HCT116 (cell line): ENCODE results near the gene GTF3C2. TPM values are rescaled to one million over a fixed set of nuclear protein-coding genes. Genes with fewer than 3 reads are reported as not detected.

Experiments used
- ATAC-seq: fragments of 200-7000 bp; cut with Tn5 transposase; 2 replicates; pipeline ENCODE4 v1.9.1; 2020; ENCODE audit warnings: mild to moderate bottlenecking, moderate library complexity
- BruUV-seq: library from RNA; stranded (reverse); fragments of 400-500 nt; replicated peaks from 2 replicates; lab custom pipeline; 2021; lab: Mats Ljungman, UMichigan
- CTCF ChIA-PET: fragments of 300-600 bp; sonication (Branson Sonifier 250); formaldehyde crosslinking; loops from one replicate; lab custom pipeline; 2021; ENCODE audit warnings: antibody characterized with exemption; lab: Charles Lee
- POLR2A ChIA-PET: fragments of 300-600, 350-600 bp; sonication (Branson Sonifier 250); formaldehyde crosslinking; loops from one replicate; lab custom pipeline; 2021; ENCODE audit warnings: antibody characterized with exemption; lab: Charles Lee
- RAD21 ChIA-PET, 2 experiments: fragments of 300-600 bp; sonication (Branson Sonifier 250); formaldehyde crosslinking; loops; one replicate each; lab custom pipeline; 2023; ENCODE audit warnings: low total read pairs in 2 of 2; ENCODE audit not compliant: uncharacterized antibody in 2 of 2, unreplicated experiment in 2 of 2, low non-redundant PET in 1 of 2; lab: Charles Lee
- DNase-seq: peaks from one replicate; pipeline ENCODE4 v3.0.0-alpha.2; 2010; ENCODE audit warnings: low read depth, low spot score
- H2AFZ ChIP-seq: fragments of 200-600 bp; shearing (Covaris generic), sonication (generic); 2 replicates; pipeline ENCODE4 v1.6.1; 2017; ENCODE audit warnings: low read depth, mixed run types, mixed read lengths, antibody characterized with exemption, low read length; ENCODE audit not compliant: poor library complexity, severe bottlenecking
- H3K27ac ChIP-seq: 2 replicates; pipeline ENCODE4 v1.5.1; 2012; ENCODE audit warnings: low read depth, low read length
- H3K27me3 ChIP-seq: fragments of 200-600 bp; sonication (generic); 2 replicates; pipeline ENCODE4 v1.6.1; 2016; ENCODE audit warnings: mixed run types, low read length, mixed read lengths; ENCODE audit not compliant: insufficient read depth
- H3K36me3 ChIP-seq, 2 experiments: fragments of 200-500 bp in 1 of 2; fragments of 200-600 bp in 1 of 2; sonication (Bioruptor generic) in 1 of 2; sonication (generic) in 1 of 2; 2 replicates each; pipeline versions ENCODE4 v1.5.1 to v1.6.1; 2014 to 2016; ENCODE audit warnings: low read length in 2 of 2, inconsistent platforms in 1 of 2, mixed read lengths in 1 of 2, mixed run types in 1 of 2; ENCODE audit not compliant: insufficient read depth in 2 of 2, control insufficient read depth in 1 of 2
- H3K4me1 ChIP-seq, 2 experiments: fragments of 200-600 bp in 1 of 2; sonication (generic) in 1 of 2; 2 replicates each; pipeline versions ENCODE4 v1.5.1 to v1.6.1; 2012 to 2017; ENCODE audit warnings: low read length in 2 of 2, inconsistent platforms in 1 of 2, mild to moderate bottlenecking in 1 of 2, mixed read lengths in 1 of 2, mixed run types in 1 of 2, moderate library complexity in 1 of 2; ENCODE audit not compliant: insufficient read depth in 2 of 2, control insufficient read depth in 1 of 2
- H3K4me2 ChIP-seq: fragments of 200-600 bp; sonication (generic); 2 replicates; pipeline ENCODE4 v1.6.1; 2017; ENCODE audit warnings: mixed run types, low read length, mixed read lengths
- H3K4me3 ChIP-seq, 2 experiments: fragments of 200-600 bp in 1 of 2; sonication (generic) in 1 of 2; replicated peaks in 1 of 2; 2 replicates each; pipeline ENCODE4 v1.5.1; 2011 to 2016; ENCODE audit warnings: low read length in 2 of 2, control low read depth in 1 of 2, low read depth in 1 of 2, mild to moderate bottlenecking in 1 of 2, mixed read lengths in 1 of 2, mixed run types in 1 of 2
- H3K79me2 ChIP-seq: fragments of 200-600 bp; sonication (generic); 2 replicates; pipeline ENCODE4 v1.6.1; 2017; ENCODE audit warnings: mild to moderate bottlenecking, mixed run types, low read length, moderate library complexity, mixed read lengths; ENCODE audit not compliant: insufficient read depth
- H3K9ac ChIP-seq: fragments of 200-600 bp; sonication (generic); 2 replicates; pipeline ENCODE4 v1.6.1; 2016; ENCODE audit warnings: low read length, mixed read lengths
- H3K9me2 ChIP-seq: fragments of 200-600 bp; sonication (generic), shearing (Covaris generic); 2 replicates; pipeline ENCODE4 v1.6.1; 2017; ENCODE audit warnings: mixed run types, mild to moderate bottlenecking, moderate library complexity; ENCODE audit not compliant: insufficient read depth
- H3K9me3 ChIP-seq, 2 experiments: fragments of 200-500 bp in 1 of 2; fragments of 200-600 bp in 1 of 2; sonication (Bioruptor generic) in 1 of 2; sonication (generic) in 1 of 2; 2 replicates each; pipeline ENCODE4 v1.6.1; 2014 to 2017; ENCODE audit warnings: low read length in 2 of 2, mixed read lengths in 2 of 2, inconsistent platforms in 1 of 2, low read depth in 1 of 2, mild to moderate bottlenecking in 1 of 2, mixed run types in 1 of 2, moderate library complexity in 1 of 2; ENCODE audit not compliant: control insufficient read depth in 1 of 2, insufficient read depth in 1 of 2
- H4K20me1 ChIP-seq: fragments of 200-600 bp; sonication (generic), shearing (Covaris generic); 2 replicates; pipeline ENCODE4 v1.6.1; 2017; ENCODE audit warnings: mixed run types, mild to moderate bottlenecking, moderate library complexity; ENCODE audit not compliant: insufficient read depth
- CBX3 ChIP-seq: IDR thresholded peaks from 2 replicates; pipeline ENCODE4 v1.6.1; 2012; ENCODE audit warnings: low read depth
- CTCF ChIP-seq, 3 experiments: fragments of 200-600 bp in 1 of 3; sonication (generic) in 1 of 3; IDR thresholded peaks in 2 of 3; conservative IDR thresholded peaks in 1 of 3; 2 replicates each; pipeline ENCODE4 v1.5.1; 2012 to 2017; ENCODE audit warnings: low read depth in 2 of 3, low read length in 2 of 3, antibody characterized with exemption in 1 of 3, borderline replicate concordance in 1 of 3, control low read depth in 1 of 3, mild to moderate bottlenecking in 1 of 3, mixed read lengths in 1 of 3, mixed run types in 1 of 3, moderate library complexity in 1 of 3; ENCODE audit not compliant: insufficient read depth in 1 of 3
- ELF1 ChIP-seq: IDR thresholded peaks from 2 replicates; pipeline ENCODE4 v1.6.1; 2012; ENCODE audit warnings: low read depth, borderline replicate concordance
- EZH2phosphoT487 ChIP-seq: fragments of 200-600 bp; IDR thresholded peaks from 2 replicates; pipeline ENCODE4 v1.6.1; 2018; ENCODE audit warnings: antibody characterized with exemption, borderline replicate concordance
- POLR2A ChIP-seq: IDR thresholded peaks from 2 replicates; pipeline ENCODE4 v1.7.0; 2011; ENCODE audit warnings: borderline replicate concordance; ENCODE audit not compliant: insufficient read depth, insufficient read length; ENCODE audit errors: extremely low read depth
- POLR2AphosphoS5 ChIP-seq: IDR thresholded peaks from 2 replicates; pipeline ENCODE4 v1.6.1; 2011; ENCODE audit warnings: mild to moderate bottlenecking, low read depth, low read length, moderate library complexity
- REST ChIP-seq: IDR thresholded peaks from 2 replicates; pipeline ENCODE4 v1.6.1; 2012; ENCODE audit warnings: low read depth
- SP1 ChIP-seq: IDR thresholded peaks from 2 replicates; pipeline ENCODE4 v1.6.1; 2012; ENCODE audit warnings: low read depth
- YY1 ChIP-seq: IDR thresholded peaks from 2 replicates; pipeline ENCODE4 v1.6.1; 2011; ENCODE audit warnings: low read length, low read depth, moderate library complexity, mild to moderate bottlenecking; ENCODE audit not compliant: insufficient replicate concordance; ENCODE audit errors: extremely low read depth
- ZBTB33 ChIP-seq: IDR thresholded peaks from 2 replicates; pipeline ENCODE4 v1.6.1; 2011; ENCODE audit warnings: mild to moderate bottlenecking, low read length, moderate library complexity; ENCODE audit not compliant: insufficient replicate concordance; ENCODE audit errors: extremely low read depth
- ZNF274 ChIP-seq: fragments of 200-500 bp; sonication (Bioruptor generic); IDR thresholded peaks from 2 replicates; pipeline ENCODE4 v1.6.1; 2014; ENCODE audit warnings: mild to moderate bottlenecking, low read depth, low read length, inconsistent platforms
- intact Hi-C: fragments of 100-400 bp; cut with micrococcal nuclease; formaldehyde crosslinking; loops from 2 replicates; pipeline ENCODE4 v1.10.0; 2022
- total RNA-seq: library from RNA; stranded (reverse); gene quantifications from one replicate; pipeline ENCODE4 v1.2.1, GENCODE V29; 2021; ENCODE audit not compliant: unreplicated experiment

GTF3C2 gene
- total RNA-seq, 1 experiment from 2014 or later: 88.2 TPM

- intact Hi-C loops: no loop called here
- ChIA-PET CTCF (no interaction called here), POLR2A (no interaction called here), RAD21 (no interaction called here)
- no peak overlapping the region for H3K9ac ChIP-seq
- H2AFZ ChIP-seq: no peak overlapping the region
- peaks cover 44% of the 10 kb centered on the region for H3K79me2 ChIP-seq
- peaks cover 7 to 34% of the 10 kb centered on the region in 2 experiments; a peak in 3 of 4 replicates for H3K4me1 ChIP-seq
- BruUV-seq: no TSS peak
- H3K9me3 ChIP-seq: no peaks in the 10 kb centered on the region
- no peaks in the 10 kb centered on the region for H4K20me1 ChIP-seq
- H3K27me3 ChIP-seq: no peaks in the 10 kb centered on the region
- H3K9me2 ChIP-seq: no peaks in the 10 kb centered on the region
- ATAC-seq: no peak
- H3K4me3 ChIP-seq: no peak overlapping the region
- no peak overlapping the region for H3K27ac ChIP-seq
- peaks cover 19 to 45% of the 10 kb centered on the region in 2 experiments; a peak in 3 of 4 replicates for H3K36me3 ChIP-seq
- no peak for DNase-seq
- H3K4me2 ChIP-seq: no peak overlapping the region
- TF ChIP-seq POLR2A: no peak
- no peak for TF ChIP-seq ZNF274
Measured at GRCh38 chr2:27375513-27376099, 19.0 kb upstream of the GTF3C2 start.

DNA sequence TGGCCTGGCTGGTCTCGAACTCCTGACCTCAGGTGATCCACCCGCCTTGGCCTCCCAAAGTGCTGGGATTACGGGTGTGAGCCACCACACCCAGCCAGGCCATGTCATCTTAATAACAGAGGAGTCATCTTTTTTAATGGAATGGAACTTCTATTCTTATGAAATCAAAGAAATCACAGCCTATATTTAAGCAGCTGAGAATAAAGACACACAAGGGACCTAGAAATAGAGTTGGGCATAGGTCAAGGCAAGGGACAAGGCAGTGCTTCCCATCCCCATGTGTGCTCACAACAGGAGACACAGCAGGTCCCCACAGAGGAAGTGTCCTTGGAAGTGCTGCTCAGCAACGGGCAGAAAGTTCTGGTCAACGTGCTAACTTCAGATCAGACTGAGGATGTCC, 17.0 kb upstream of the GTF3C2 start:
- no TSS peak for BruUV-seq
- no peaks in the 10 kb centered on the region for H3K9me2 ChIP-seq
- H2AFZ ChIP-seq: no peak overlapping the region
- no peaks in the 10 kb centered on the region for H3K27me3 ChIP-seq
- no peak overlapping the region for H3K27ac ChIP-seq
- no peak for DNase-seq
- no peak overlapping the region for H3K9ac ChIP-seq
- H3K4me1 ChIP-seq: peaks cover 10 to 28% of the 10 kb centered on the region in 2 experiments; a peak in 3 of 4 replicates
- no peak for ATAC-seq
- ChIA-PET CTCF (no interaction called here), POLR2A (no interaction called here), RAD21 (no interaction called here)
- H3K4me2 ChIP-seq: no peak overlapping the region
- H3K79me2 ChIP-seq: peaks cover 45% of the 10 kb centered on the region
- H3K9me3 ChIP-seq: no peaks in the 10 kb centered on the region
- H3K4me3 ChIP-seq: no peak overlapping the region
- peaks cover 19 to 46% of the 10 kb centered on the region in 2 experiments; a peak in 3 of 4 replicates for H3K36me3 ChIP-seq
- intact Hi-C loops: loop anchor here (5.0 kb wide), 1 partner anchor 51 kb away; the partner anchor contains the start of gene MPV17
- no peaks in the 10 kb centered on the region for H4K20me1 ChIP-seq
- TF ChIP-seq EZH2phosphoT487: no peak
- TF ChIP-seq YY1: no peak
- TF ChIP-seq SP1: no peak
- no peak for TF ChIP-seq CBX3
- no peak for TF ChIP-seq CTCF (IDR thresholded peaks at IDR 0.05 in 2 of 3, conservative IDR thresholded peaks at IDR 0.05 in 1 of 3; ENCODE audit: borderline replicate concordance in 1 of 3, insufficient read depth in 1 of 3, low read depth in 2 of 3, low read length in 2 of 3)
- TF ChIP-seq ZBTB33: no peak
- no peak for TF ChIP-seq REST
- no peak for TF ChIP-seq POLR2AphosphoS5
- TF ChIP-seq ELF1: no peak
